Stimulated activated CD4-positive, alpha-beta T cell treated with anti-CD3 and anti-CD28 coated beads, Interleukin-2, amount 100 ng/mL, for 24 hours (primary cell): Measurements from ENCODE around the gene MPEG1.

Experiments used
- DNase-seq, 2 donors: peaks; one replicate each; pipeline ENCODE4 v3.0.0-alpha.2; 2020

MPEG1 gene

GRCh38 chr11:59187587-59187986 is 25.1 kb downstream of the MPEG1 start:
- DNase-seq, result no peak

- DNase-seq, result no peak
Observed at GRCh38 chr11:59187035-59187434, 25.7 kb downstream of the MPEG1 start.

DNA sequence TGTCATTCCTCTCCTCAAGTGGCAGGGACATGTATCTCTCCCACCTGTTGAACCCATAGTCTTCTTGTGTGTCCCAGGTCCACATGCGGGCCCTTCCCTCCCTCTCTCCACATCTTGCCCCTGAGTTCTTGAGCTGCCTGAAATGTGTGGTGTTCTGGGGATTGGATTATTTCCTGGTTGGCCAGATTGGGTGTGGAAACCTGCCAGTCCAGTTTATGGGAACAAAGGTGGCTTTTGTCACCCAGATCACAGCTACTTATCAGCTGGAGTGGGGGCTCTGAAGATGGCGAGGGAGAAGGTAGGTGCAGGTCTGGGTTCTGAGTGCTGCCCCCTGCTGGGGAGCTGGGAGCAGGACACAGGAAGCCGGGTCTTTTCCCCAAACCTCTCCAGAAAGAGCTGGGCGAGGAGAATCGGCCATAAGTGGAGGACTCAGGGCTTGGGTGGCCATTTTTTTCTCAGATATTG is 26.6 kb downstream of the MPEG1 start:
- DNase-seq, result peak; percentile 64 to 68

- DNase-seq, result no peak
Observed at GRCh38 chr11:59185386-59185945, 27.3 kb downstream of the MPEG1 start.

- no peak for DNase-seq
Observed at GRCh38 chr11:59184691-59185339, 27.9 kb downstream of the MPEG1 start.

GRCh38 chr11:59183771-59184170 is 29.0 kb downstream of the MPEG1 start:
- no peak for DNase-seq

DNA sequence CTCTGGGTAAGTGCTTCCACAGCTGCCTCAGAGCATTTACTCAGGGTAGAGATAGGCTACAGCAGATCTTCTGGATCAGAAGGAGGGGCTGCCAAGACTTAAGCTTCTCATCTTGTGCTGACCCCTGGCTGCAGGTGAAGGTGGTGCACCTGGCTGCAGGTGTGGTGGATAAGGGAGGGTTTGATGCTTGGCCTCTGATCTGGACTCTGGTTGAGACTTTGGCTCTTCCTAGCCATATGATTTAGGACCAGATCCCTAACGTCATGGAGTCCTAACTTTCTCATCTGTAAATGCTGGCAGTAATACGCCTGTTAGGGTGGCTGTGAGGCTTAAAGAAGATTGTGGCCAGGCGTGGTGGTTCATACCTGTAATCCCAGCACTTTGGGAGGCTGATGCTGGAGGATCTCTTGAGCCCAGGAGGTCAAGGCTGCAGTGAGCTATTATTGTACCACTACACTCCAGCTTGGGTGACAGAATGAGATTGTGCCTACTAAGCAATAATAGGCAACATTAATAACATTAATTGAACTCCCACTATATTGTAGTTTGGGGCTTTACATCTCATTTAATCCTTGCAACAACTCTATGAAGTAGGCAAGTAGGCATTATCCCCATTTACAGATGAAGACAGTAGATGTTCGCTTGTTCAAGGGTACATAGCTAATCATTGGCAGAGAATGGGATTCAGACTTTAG is 30.1 kb downstream of the MPEG1 start:
- no peak for DNase-seq

DNA sequence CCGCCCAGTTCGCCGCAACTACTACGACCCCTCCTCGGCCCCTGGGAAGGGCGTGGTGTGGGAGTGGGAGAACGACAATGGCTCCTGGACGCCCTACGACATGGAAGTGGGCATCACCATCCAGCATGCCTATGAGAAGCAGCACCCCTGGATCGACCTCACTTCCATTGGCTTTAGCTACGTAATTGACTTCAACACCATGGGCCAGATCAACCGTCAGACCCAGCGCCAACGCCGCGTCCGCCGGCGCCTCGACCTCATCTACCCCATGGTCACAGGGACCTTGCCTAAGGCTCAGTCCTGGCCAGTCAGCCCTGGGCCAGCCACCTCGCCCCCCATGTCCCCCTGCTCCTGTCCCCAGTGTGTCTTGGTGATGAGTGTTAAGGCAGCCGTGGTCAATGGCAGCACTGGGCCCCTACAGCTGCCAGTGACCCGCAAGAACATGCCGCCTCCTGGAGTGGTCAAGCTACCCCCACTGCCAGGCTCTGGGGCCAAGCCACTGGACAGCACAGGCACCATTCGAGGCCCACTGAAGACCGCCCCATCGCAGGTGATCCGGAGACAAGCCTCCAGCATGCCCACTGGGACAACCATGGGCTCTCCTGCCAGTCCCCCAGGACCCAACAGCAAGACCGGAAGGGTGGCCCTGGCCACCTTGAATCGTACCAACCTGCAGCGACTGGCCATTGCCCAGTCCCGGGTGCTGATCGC is 30.8 kb downstream of the MPEG1 start:
- DNase-seq, result no peak

GRCh38 chr11:59180907-59181306 is 31.8 kb downstream of the MPEG1 start:
- no peak for DNase-seq

DNA sequence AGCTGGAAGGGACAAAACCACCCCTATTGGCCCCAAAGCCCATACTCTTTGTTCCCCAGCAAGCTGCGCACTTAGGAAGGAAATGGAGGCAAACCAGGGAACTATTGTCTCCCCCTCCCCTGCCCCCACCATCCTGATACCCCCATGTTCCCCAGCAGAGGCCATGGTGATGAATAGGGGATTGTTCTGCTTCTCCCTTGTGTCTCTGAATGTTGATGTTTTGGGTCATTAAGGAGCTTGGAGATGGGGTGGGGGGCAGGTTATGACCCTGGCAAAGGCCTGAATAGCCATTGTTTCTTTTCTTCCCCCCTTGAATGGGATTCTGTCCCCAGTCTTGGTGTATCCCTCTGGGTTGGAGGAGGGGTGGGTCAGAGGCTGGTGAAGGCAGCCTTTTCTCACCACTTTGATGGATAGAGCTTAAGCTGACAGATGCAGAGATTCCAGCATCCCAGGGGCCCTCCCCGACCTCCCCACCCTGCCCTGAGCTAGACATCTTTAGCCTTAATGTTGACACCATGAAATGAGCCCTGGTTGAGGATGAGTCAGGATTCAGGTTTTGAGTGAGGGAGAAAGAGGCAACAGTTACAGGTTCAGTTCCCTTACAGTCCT is 32.5 kb downstream of the MPEG1 start:
- DNase-seq, result no peak

DNA sequence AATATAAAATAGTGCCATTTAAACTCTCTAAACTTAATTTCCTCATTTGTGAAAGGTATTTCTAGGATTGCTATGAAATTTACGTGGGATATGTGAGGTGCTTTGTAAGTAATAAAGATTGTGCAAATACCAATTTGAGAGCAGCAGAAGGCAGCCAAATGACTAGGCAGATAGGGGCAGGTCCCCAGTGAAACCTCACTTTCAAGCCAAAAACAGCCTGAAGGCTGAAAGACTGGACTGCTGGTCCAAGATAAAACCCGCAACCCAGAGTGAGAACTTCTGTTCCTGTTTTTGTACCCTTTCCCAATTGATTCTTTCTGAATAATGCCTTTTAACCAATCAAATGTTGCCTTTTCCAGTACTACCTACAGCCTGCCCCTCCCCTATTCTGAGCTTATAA is 33.6 kb downstream of the MPEG1 start:
- no peak for DNase-seq

- no peak for DNase-seq
Observed at GRCh38 chr11:59178402-59178801, 34.3 kb downstream of the MPEG1 start.

GRCh38 chr11:59176330-59176729 is 36.4 kb downstream of the MPEG1 start:
- DNase-seq, result no peak

GRCh38 chr11:59175091-59175501 is 37.6 kb downstream of the MPEG1 start:
- DNase-seq, result no peak

- DNase-seq, result no peak
Observed at GRCh38 chr11:59174664-59175033, 38.1 kb downstream of the MPEG1 start.

DNA sequence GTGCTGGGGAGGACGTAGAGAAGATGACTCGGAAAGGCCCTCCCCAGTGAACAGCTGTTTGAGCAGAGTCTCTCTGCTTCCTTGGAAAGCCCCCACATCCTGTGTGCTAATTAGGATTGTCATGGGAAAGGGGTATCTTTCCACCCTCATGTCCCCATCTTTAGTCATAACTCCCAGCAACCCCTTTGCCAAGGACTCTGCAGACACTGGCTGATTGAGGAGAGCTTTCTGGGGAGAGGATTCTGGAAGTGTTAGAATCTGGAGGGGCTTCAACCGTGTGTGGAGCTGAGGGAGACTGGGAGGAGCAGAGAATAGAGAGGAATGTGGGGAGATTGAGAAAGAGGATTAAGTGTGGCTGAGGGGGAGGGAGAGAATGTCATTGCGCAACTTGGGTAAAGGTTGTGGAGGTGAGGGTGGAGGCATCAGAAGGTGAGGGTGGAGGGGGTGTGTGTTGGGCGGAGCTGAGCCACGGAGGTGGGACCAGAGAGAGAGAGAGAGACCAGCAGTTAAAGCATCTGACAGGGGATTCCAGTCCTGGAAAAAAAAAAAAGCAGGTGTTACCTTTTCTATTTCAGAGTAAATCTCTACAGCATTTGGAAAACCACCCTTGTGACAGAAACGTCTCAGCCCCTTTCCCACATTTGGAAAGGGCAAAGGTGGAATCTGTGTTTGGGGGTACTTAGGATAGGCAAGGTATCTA is 38.6 kb downstream of the MPEG1 start:
- DNase-seq, result no peak

DNA sequence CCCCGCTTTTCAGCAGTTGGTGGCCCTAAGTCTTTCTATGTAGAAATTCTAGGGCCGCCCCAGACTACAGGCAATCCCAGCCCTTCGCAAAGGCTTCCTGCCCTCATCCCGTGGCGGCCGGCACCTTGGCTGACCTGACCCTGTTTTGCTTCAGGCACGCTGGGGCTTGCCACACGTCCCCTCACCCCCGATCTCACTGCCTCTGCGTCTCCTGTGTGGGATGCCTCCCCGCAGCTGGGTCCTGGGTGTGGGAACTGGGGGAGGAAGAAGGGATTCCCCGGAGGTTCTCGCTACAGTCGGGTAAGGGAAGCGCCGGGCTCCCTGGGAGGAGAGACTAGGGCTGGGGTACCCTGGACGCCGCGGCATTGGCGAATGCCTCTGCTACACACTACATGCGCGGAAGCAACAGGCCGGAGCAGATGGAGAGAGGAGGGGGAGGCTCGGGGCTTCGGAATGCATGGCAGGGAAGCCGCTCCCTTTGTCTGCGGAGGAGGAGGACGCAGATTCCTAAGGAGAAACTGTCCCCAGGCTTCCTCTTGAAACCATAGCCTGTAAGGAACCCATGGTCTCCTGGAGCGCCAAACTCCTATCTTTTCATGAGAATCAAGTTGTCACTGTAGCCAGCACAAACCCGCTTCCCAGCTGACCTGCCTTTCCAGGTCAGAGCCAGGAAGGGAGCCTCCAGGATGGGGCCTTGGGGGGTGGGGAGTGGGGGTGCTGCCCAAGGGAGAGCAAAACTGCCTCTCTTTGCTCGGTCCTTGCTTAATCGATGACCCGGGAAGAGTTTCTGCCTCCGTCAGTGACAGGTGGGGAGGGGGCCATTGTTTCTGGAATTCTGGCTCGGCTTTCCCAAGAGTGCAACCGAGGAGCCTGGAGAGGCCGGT is 39.4 kb downstream of the MPEG1 start:
- peak in 1 of 2 donors; percentile 16 for DNase-seq

GRCh38 chr11:59172345-59173079 is 40.2 kb downstream of the MPEG1 start:
- DNase-seq, result peak; percentile 18 to 32

DNA sequence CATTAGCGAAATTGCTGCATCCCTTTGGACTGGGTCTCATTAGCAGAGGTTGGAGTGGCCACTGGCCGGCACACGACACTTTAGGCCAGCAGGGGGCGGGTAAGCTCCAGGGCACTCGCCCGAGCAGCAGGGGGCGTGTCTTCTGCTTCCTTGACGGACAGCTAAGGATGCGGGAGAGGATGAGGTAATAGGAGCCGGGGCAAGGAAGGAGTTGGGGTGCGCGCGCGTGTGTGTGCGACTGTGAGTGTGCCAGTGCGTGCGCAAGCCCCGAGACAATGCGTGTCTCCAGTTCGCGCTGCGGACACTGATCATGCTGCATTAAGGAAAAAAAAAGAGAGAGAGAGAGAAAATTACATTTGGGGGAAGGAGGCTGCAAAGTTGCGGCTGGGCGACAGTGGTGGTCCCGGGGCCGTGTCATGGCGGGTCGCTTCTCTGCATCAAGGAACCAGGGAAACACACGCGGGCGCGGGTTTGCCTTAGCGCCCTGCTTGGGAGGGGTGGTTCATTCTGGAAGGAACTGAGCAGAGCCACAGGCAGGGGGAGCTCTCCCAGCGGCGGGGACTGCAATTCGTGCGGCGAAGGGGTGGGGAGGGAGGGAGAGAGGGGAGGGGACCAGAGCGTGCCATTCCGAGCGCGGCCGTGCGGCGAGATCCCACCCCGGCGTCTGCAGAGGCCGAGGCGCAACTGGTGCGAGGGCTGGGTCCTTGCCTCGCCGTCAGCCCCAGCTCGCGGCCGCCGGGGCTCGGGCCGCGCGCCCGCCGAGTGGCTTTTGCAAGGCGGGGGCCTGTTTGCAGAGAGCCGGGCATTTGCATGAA is 41.0 kb downstream of the MPEG1 start, which contains the start of gene DTX4:
Gene DTX4, plus strand, starts transcription at position 625 of the 815 bp plus-strand sequence. CDS start 464 bp downstream, outside the sequence.
- DNase-seq, result peak; percentile 93 to 94

GRCh38 chr11:59164028-59164427 is 48.7 kb downstream of the MPEG1 start:
- DNase-seq, result no peak
